HG03460 (cell line): ENCODE results near the gene CASKIN2.
"Not testable (repeated sequence)": the region's sequence is repeated elsewhere in the genome, so short reads cannot be mapped to it uniquely, and the experiment has no call there.

Experiments
- ATAC-seq: cut with Tn5 transposase; IDR thresholded peaks from one replicate; pipeline ENCODE4 v1.9.1; 2021; ENCODE audit not compliant: unreplicated experiment

CASKIN2 gene

GRCh38 chr17:75521290-75521689 is 6.0 kb upstream of the CASKIN2 start:
- ATAC-seq = no peak

GRCh38 chr17:75520413-75520812 is 5.1 kb upstream of the CASKIN2 start:
- ATAC-seq = not testable (repeated sequence)

DNA sequence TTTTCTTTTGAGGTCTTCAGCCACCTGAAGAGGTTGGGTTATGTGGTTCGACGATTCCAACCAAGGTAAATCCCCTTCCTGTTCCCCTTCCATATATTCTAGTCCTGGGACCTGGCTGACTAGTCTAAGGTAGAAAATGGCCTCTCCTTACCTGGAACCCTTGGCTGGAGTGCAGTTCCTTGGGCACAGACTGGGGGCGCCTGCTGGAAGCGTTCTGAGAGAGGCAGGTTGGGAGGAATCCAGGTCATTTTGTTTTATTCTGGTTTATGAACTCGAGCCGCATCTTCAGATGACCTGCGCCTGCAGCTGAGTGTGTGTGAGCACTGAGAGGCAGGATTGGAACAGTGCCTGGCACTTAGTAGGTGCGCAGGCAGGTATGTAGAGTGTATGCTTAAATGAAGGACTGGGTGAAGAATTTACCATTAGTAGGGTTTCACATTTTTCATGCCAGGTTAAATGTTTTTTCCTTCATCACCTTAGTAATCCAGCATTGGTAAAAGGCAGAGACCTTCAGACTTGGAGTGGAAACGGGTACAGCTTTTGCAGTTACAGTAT is 3.7 kb upstream of the CASKIN2 start:
- no peak for ATAC-seq

- ATAC-seq = no peak
These were observed 2.9 kb upstream of the CASKIN2 start for GRCh38 chr17:75518201-75518600.

- ATAC-seq = no peak
These were observed 2.0 kb upstream of the CASKIN2 start for GRCh38 chr17:75517297-75517865.

GRCh38 chr17:75516619-75517296 is 1.4 kb upstream of the CASKIN2 start:
- peak; percentile 14 for ATAC-seq

DNA sequence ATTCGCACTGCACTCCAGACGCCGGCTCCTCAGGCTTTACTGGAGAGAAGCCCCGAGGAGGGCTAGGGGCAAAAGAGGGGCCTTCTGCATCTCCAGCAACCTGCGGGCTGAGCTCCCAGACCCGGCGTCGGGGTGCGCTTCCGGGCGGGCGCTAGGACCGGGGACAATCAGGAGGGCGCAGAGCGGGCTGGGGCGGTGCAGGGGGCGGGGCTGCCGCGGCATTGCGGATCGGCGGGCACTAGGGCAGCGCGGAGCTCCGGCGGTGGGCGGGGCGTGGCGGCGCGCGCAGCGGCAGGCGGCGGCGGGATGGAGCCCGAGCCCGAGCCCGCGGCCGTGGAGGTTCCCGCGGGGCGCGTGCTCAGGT is 900 bp upstream of the CASKIN2 start, which contains the start of gene TSEN54:
TSS of gene TSEN54 (plus strand) at position 274 of the 364 bp plus-strand sequence. CDS start at position 307, 33 bp downstream.
- peak; percentile 63 for ATAC-seq

GRCh38 chr17:75514919-75515495 is 330 bp downstream of the CASKIN2 start:
- ATAC-seq = no peak

GRCh38 chr17:75514299-75514918 is 928 bp downstream of the CASKIN2 start:
- no peak for ATAC-seq

DNA sequence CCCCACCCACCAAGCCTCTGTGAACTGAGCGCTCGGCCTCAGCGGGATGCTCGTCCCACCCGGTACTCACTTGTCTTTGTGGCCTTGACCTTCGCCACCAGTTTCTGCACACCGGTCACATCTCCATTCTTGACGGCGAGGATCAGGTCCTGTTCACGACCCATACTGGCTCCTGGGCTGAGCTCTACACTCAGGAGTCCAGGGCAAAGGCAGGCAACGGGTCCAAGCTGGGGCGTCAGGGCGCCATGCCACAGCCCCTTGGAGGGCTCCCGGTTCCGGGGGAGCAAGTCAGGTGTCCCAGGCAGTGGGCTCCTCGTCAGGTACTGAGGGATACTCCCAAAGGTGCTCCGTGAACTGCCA is 1.7 kb downstream of the CASKIN2 start:
- no peak for ATAC-seq

DNA sequence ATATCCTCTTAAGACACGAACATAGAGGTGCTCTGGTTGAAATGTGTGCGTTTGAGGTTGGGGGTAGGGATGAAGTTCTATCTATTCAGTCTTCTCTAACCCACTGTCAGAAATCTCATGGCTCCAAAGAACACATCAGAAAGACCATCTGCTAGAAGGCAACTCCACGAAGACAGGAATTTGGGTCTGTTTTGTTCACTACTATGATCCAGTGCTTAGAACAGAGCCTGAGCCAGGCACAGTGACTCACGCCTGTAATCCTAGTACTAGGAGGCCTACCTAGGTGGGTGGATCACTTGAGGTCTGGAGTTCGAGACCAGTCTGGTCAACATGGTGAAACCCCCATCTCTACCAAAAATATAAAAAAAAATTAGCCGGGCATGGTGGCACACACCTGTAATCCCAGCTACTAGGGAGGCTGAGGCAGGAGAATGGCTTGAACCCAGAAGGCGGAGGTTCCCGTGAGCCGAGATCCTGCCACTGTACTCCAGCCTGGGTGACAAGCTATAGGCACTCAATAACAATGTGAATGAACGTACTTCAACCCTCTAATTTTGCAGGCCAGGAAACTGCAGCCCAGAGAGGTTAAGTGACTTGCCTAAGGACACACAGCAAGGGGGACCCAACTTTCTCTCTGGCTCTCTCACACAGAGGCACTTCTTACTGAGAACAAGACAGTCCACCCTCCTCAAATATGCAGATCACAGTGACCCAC is 2.3 kb downstream of the CASKIN2 start:
- ATAC-seq = no peak

DNA sequence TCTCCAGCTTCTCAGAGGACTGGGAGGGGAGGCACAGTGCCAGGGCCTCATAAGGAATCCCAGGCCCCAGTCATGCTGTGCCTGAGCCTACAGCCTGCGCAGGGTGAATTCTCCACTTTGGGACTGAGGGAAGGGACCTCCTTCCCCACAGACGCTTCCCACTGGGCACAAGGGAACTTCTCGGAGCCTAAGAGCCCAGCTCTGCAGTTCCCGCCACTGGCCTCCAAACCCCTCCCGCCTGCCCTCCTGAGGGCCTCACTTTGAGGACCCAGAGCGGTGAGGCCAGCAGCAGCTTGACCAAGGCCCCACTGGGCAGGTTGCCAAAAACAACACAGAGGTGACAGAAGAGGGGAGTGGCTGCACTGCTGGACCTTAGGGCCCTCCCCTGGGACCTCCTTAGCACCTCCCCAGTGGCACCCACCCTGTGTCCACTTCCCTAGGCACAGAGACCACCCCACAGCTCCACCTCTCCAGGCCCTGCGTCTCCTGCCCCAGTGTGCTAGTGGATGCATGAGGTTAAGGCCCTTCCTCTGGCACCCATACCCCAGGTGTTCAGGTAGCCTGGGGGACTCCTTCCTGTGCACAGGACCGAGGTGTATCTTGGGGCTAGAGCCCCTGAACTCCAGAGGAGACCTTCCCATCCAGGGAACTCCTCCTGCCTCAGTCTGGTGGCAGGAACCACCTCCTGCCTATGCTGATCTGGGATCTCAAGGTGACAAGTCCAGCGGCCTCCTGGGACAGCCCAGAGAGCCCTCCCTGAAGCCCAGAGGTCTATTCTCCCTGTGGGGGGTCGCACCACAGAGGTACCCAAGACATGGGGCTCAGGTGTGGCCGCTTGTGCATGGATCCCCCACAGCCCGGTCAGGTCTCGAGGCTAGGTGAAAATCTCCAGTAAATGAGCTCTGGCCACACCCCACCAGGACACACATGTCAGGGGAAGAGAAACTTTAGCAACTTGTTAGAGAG is 3.4 kb downstream of the CASKIN2 start:
- ATAC-seq = no peak

DNA sequence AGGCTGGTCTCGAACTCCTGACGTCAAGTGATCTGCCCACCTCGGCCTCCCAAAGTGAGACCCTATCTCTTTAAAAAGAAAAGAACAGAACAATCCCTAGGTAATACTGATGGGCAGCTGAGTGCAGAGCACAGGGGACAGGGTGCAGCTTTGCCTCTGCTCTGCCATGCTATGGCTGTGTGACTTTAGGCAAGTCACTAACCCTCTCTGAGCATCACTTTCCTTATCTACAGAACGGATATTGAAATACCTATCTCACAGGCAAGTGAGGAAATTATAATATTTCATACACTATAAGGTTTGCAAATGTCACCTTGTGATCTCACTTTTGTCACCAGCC is 4.1 kb downstream of the CASKIN2 start:
- no peak for ATAC-seq

DNA sequence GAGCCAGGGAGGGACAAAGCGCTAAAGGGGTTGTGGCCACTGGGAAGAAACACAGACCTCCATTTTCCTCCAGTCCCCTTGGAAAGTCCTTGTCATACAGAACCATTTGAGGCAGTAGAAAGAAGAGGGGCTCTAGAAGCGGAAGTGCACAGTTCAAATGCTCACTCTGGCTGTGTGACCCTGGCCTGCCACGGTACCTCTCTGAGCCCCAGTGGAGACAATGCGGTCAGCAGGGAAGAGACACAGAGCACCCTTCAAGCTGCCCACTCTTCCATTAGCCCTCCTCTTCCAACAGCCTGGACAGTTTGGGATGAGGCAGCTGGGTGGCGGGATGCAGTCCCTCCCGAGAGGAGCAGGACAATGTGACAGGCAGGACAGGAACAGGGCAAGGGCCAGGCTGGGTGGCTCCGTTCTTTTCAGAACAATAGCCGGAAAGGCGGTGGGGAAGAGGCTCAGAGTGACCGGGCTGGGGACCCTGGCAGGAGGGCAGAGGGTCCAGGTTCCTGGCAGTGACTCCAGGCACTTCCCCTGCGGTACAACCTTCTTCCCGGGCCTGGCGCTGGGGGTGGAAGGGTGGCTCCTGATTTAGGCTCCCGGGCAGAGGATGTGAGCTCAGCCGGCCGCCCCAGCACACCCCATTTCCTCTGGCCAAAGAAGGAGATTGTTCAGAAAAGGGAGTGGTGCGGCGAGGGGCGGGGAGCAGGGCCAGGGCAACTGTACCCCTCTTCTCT is 5.6 kb downstream of the CASKIN2 start:
- no peak for ATAC-seq

GRCh38 chr17:75508931-75509361 is 6.4 kb downstream of the CASKIN2 start:
- no peak for ATAC-seq

DNA sequence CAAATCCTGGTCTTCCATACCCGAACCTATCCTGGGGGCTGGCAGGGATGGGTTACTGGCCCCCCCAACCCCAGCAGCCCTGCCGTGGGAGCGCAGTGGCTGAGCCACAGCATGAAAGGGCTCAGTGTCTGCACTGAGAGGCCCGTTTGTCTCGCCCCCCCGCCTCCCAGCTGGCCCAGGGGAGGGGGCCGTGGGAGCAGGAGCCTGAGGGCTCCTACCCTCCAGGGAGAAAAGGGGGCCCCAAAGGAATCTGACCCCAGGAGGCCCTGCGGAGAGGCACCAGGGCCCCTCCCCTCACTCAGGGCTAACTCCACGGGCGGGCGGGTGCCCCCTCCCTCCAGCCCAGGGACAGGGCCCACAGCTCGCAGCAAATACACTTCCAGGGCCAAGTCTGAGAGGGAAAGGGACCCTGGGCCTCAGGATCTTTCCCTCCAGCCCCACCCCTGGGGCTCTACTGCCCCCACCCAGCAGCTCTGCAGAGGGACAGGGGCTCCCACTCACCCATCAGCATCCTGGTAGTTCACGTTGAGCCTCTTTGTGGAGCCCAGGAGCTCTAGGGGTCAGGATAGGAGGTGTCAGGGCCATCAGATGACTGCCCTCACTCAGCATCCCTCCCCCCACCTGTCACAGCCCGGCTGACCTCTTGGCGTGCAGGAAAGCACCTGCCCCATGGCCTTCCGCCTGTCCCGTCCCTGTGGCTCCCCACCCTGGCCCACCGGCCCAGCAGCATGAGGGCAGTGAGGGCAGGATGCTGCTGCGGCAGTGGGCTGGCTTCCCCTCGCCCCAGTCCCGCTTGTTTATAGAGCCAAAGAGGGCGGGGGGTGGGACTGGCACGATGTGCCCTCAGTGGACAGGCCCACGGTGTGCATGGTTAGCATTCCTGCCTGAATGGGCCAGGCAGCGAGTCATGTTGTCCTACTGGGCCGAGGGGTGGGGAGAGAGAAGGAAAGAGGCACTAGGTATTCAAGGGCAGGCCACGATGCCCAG is 7.3 kb downstream of the CASKIN2 start:
- no peak for ATAC-seq

GRCh38 chr17:75506888-75507287 is 8.4 kb downstream of the CASKIN2 start:
- no peak for ATAC-seq

DNA sequence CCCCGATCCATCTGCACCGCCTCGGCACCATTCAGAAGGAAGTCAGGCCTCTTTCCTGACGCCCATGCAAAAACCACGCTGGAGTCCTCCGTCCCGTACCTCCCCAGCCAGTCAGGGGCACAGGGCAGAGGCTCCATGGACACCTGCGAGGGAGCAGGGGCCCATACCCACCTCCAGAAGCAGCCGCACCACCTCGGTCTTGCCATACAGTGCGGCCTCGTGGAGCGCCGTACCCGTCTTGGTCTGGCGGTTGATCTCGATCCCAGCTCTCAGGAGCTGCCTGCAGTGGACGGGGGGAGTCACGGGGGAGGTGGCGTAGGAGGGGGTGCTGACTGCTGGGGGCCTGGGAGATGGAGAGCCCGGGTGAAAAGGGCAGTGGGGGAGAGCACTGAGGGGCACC is 9.2 kb downstream of the CASKIN2 start:
- ATAC-seq = no peak
